Adipocyte (in vitro differentiated cells): ENCODE results near the gene CACNA2D2.
A peak's percentile ranks its signal among the peaks of the same experiment; 100 is the strongest.

ENCODE experiments used
- DNase-seq: peaks from one replicate; pipeline ENCODE4 v3.0.0-alpha.2; 2015; ENCODE audit warnings: low read depth
- H3K27me3 ChIP-seq: replicated peaks from 2 replicates; pipeline ENCODE4 v1.7.0; 2013; ENCODE audit warnings: mild to moderate bottlenecking, low read length, moderate library complexity; ENCODE audit not compliant: control insufficient read depth, insufficient read depth
- H3K36me3 ChIP-seq: 2 replicates; pipeline ENCODE4 v1.7.0; 2013; ENCODE audit warnings: low read length, mild to moderate bottlenecking, moderate library complexity; ENCODE audit not compliant: control insufficient read depth, insufficient read depth, severe bottlenecking
- H3K4me1 ChIP-seq: 2 replicates; pipeline ENCODE4 v1.7.0; 2013; ENCODE audit warnings: mild to moderate bottlenecking, low read length, moderate library complexity; ENCODE audit not compliant: control insufficient read depth, insufficient read depth
- H3K4me3 ChIP-seq: 2 replicates; pipeline ENCODE4 v1.7.0; 2013; ENCODE audit warnings: mild to moderate bottlenecking, low read length, moderate library complexity
- H3K9ac ChIP-seq: 2 replicates; pipeline ENCODE4 v1.7.0; 2013; ENCODE audit warnings: mild to moderate bottlenecking, low read length, moderate library complexity
- H3K9me3 ChIP-seq: 2 replicates; pipeline ENCODE4 v1.7.0; 2013; ENCODE audit warnings: mild to moderate bottlenecking, low read length, moderate library complexity; ENCODE audit not compliant: control insufficient read depth

The CACNA2D2 gene

DNA sequence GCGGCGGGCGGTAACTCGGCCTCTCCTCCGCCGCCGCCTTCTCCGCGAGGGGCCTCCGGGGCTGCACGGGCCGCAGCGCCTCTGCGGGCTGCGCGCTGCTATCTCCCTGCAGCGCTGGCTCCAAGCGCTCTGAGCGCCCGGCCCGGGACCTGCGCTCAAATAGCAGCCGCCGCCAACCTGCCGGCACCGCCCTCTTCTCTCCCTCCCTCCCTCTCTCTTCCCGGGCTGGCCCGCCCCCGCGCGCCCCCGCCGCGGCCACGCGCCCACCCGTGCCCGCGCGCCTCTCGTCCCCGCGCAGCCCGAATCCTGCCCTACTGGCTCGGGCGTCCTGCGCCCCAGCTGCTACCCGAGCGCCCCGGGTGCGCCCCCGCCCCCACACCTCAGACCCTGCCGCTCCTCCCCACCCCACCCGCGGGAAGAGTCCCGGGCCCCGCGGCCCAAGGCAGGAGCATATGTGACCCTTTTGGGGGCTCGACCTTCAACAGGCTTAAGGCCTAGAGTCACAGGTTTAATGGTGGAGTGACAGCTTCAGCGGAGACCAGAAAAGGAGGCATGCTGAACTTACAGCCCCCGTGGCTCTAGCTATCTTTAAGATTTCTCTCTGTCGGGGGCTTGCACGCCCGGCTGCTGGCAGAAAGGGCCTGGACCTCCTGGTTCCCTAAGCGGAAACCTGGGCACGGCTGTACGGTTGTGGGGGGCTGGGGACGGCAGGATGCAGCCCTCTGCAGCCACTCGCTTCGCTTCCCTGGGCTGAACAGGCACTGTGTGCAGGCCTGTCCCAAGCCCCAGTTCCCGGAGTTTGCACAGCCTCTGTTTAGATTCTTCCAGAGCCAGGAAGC is at the start of gene CACNA2D2:
Gene CACNA2D2 (minus strand): TSS at position 131 of the 839 bp plus-strand sequence. CDS start 211 bp downstream, outside the sequence.
- Histone ChIP-seq H3K36me3 (no peaks in the 10 kb centered on the region), H3K4me3 (peak within 1 kb of the TSS; percentile 23)

DNA sequence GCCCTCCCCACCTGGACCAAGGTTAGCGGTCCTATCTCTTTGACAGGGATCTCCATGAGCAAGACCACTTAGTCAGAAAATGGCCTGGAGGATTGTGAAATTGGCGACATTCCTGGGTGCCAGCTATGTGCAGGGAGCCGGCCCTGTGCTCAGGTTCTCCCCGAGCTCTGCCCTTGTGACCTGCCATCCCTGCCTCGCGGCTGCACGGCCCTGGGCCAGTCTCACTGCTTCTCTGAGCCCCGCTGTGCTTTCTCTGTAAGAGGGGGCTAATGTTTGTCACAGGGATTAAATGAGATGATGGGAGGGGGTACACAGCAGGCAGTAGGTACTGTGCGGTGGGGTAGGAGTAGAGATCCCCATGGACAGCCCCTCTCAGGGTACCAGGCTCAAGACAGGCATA is 49.2 kb upstream of the CACNA2D2 start:
- no peaks in the 10 kb centered on the region for H3K9me3 ChIP-seq
- no peak overlapping the region for H3K9ac ChIP-seq
- H3K36me3 ChIP-seq: no peaks in the 10 kb centered on the region
- no peak for DNase-seq
- H3K4me1 ChIP-seq: no peaks in the 10 kb centered on the region
- no peak overlapping the region for H3K4me3 ChIP-seq
- peaks cover 28% of the 10 kb centered on the region for H3K27me3 ChIP-seq

More for the DNA sequence above, at the start of gene CACNA2D2:
- peak; percentile 51 for DNase-seq
- no peaks in the 10 kb centered on the region for H3K4me1 ChIP-seq
- H3K9me3 ChIP-seq: no peaks in the 10 kb centered on the region
- H3K9ac ChIP-seq: no peak within 1 kb of the TSS
- peaks cover 70% of the 10 kb centered on the region for H3K27me3 ChIP-seq

- Histone ChIP-seq H3K9me3 (no peaks in the 10 kb centered on the region), H3K4me3 (no peak overlapping the region), H3K27me3 (peaks cover 28% of the 10 kb centered on the region), H3K9ac (no peak overlapping the region), H3K4me1 (no peaks in the 10 kb centered on the region), H3K36me3 (no peaks in the 10 kb centered on the region)
- DNase-seq: no peak
Measured at GRCh38 chr3:50551681-50552435, 48.4 kb upstream of the CACNA2D2 start.

DNA sequence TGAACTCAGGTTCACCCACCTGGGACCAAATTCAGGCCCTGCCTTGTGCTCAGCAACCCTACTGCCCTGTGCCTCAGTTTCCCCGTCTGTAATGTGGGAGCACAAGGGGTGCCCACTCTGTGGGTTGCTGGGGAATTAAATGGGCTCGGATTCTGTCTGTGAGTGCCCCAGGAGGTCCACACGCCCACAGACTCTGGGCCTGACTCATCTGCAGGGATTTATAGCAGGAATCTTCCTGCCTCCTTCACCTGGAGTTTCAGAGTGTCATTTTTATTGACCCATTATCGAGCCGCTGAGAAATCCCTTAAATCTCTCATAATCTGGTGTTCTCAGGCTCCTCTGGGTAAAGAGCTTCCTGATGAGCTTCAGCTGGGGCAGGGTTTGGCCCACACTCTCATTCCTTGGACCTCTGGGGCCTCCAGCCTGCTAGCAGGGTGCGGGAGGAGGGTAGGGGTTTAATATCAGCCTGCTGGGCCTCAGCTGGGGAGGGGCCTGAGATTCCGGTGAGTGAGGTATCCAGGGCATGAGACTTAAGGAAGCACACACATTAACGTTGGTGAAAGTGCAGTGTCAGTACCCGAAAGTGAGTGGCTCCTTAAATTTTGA is 47.7 kb upstream of the CACNA2D2 start:
- Histone ChIP-seq H3K36me3 (no peaks in the 10 kb centered on the region), H3K27me3 (peaks cover 32% of the 10 kb centered on the region), H3K4me1 (no peaks in the 10 kb centered on the region), H3K4me3 (no peak overlapping the region), H3K9ac (no peak overlapping the region), H3K9me3 (no peaks in the 10 kb centered on the region)
- DNase-seq: no peak

GRCh38 chr3:50550079-50550736 is 46.8 kb upstream of the CACNA2D2 start:
- peak; percentile 78 for DNase-seq
- H3K4me3 ChIP-seq: no peak overlapping the region
- no peak overlapping the region for H3K9ac ChIP-seq
- no peaks in the 10 kb centered on the region for H3K36me3 ChIP-seq
- peaks cover 29% of the 10 kb centered on the region for H3K27me3 ChIP-seq
- H3K4me1 ChIP-seq: no peaks in the 10 kb centered on the region
- H3K9me3 ChIP-seq: no peaks in the 10 kb centered on the region

- H3K36me3 ChIP-seq: no peaks in the 10 kb centered on the region
- H3K27me3 ChIP-seq: peaks cover 29% of the 10 kb centered on the region
- H3K9ac ChIP-seq: no peak overlapping the region
- no peak for DNase-seq
- H3K4me3 ChIP-seq: no peak overlapping the region
- no peaks in the 10 kb centered on the region for H3K4me1 ChIP-seq
- no peaks in the 10 kb centered on the region for H3K9me3 ChIP-seq
Measured at GRCh38 chr3:50549226-50549625, 45.8 kb upstream of the CACNA2D2 start.

DNA sequence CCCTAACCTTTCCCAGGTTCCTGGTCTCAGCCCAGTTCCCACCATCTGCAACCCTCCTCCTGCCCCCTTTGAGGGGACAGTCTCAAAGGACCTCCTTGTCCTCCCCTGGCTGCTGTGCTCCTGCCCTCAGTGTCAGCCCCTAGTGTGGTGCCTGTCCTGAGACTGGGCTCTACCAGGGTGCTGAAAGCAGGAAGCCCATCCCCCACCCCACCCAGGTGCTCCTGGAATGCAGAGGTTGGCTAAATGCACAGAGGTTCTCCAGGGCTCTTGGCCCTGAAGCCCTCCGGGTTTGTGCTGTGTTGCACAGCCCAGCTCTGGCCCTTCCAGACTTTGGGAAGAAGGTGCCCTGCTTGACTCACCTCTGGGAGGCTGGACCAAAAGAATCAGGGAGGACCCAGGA is 42.3 kb upstream of the CACNA2D2 start:
- Histone ChIP-seq H3K4me3 (no peak overlapping the region), H3K27me3 (peaks cover 31% of the 10 kb centered on the region), H3K9me3 (no peaks in the 10 kb centered on the region), H3K9ac (no peak overlapping the region), H3K36me3 (no peaks in the 10 kb centered on the region), H3K4me1 (no peaks in the 10 kb centered on the region)
- no peak for DNase-seq

DNA sequence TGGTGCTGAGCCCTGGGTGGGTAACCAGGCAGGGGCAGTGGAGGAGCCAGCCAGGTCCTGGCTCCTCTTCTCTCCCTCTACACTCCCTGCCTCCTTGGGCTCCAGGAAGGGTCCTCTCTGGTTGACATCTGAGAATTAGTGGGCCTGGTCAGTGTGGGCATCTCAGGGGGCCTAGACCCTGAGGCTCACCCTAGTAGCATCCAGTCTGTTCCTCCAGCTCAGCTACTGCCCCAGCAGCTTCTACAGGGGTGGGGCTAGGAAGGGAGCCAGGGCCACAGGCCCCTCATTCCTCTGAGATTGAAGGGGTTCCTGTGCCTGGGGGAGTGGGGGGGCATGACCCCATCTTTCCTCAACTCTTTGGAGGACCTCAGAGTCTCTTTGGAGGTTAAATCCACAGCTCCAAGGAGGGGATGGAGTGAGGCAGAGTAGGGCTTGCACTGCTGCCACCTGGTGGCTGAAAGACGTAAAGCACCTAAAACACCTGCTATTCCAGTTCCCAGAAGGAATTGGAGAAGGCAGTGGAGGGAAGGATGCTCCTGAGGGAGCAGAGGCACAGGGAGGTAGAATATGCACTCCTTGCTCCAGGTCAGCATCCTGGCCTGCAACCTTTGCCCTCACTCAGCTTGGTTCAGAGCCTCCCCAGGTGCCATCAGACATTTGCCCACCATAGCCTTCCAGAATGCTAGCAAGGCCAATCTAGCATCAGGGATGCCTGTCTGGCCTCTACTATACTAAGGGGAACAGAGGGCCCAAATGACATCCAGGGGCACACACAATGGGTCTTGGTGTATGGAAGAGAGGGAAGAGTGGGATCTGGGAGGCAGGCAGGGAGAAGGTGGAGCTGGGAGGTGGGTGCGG is 39.0 kb upstream of the CACNA2D2 start:
- Histone ChIP-seq H3K36me3 (no peaks in the 10 kb centered on the region), H3K4me3 (no peak overlapping the region), H3K9me3 (no peaks in the 10 kb centered on the region), H3K9ac (no peak overlapping the region), H3K27me3 (peaks cover 57% of the 10 kb centered on the region), H3K4me1 (no peaks in the 10 kb centered on the region)
- peak; percentile 83 for DNase-seq

DNA sequence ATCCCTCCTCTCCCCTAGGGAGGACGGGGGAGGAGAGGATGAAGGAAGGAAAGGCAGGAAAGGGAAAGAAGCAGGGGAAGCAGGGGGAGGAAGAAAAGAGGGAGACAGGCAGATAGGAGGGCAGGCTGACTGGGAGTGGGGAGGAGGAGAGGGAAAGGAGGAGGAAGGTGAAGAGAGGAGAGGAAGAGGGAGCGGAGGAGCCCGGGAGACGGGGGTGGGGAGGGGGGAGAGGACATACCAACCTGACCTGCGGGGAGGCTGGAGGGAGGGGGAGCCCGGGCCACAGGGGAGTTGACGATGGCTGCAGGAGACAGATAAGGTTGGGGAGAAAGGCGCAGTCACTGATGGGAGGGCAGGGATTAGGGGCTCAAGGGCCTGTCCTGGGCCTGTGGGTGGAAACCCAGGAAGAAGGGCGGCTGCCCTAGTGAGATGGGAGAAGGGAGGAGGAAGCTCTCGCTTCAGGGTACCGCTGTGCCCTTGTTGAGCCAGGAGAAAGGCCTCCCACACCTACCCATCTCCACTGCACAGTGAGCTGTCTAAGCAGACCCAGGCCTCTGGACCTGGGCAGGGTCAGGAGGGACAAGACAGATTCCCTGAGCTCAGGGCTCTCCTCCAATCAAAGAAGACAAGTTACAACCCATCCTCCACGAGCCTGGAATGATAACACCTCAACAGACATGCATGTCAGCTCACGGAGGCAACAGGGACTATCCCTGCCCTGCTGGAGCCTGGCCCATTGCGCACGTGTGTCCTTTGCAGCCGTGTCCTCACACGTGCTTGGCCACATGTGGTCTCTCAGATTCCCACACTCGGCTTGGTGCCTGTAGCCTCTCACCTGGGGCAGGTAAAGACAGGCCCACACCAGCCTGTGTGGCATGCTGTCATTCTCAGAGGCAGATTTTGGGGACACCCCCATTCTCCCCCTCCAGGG is 36.2 kb upstream of the CACNA2D2 start:
- H3K9ac ChIP-seq: no peak overlapping the region
- no peaks in the 10 kb centered on the region for H3K9me3 ChIP-seq
- H3K27me3 ChIP-seq: peaks cover 55% of the 10 kb centered on the region
- no peaks in the 10 kb centered on the region for H3K4me1 ChIP-seq
- no peak for DNase-seq
- no peaks in the 10 kb centered on the region for H3K36me3 ChIP-seq
- H3K4me3 ChIP-seq: no peak overlapping the region
